GM23248 (cell line): ENCODE measurements around the gene MAF.

Experiments used
- EZH2 ChIP-seq: fragments of 200-600 bp; sonication (generic); IDR thresholded peaks from 2 replicates; pipeline ENCODE4 v1.6.1; 2018; ENCODE audit warnings: antibody characterized with exemption, mild to moderate bottlenecking; ENCODE audit not compliant: insufficient read depth, poor library complexity, severe bottlenecking
- EZH2phosphoT487 ChIP-seq: fragments of 200-600 bp; sonication (generic); IDR thresholded peaks from 2 replicates; pipeline ENCODE4 v1.6.1; 2018; ENCODE audit warnings: antibody characterized with exemption, moderate library complexity, mild to moderate bottlenecking, low read depth; ENCODE audit not compliant: insufficient read depth

DNA sequence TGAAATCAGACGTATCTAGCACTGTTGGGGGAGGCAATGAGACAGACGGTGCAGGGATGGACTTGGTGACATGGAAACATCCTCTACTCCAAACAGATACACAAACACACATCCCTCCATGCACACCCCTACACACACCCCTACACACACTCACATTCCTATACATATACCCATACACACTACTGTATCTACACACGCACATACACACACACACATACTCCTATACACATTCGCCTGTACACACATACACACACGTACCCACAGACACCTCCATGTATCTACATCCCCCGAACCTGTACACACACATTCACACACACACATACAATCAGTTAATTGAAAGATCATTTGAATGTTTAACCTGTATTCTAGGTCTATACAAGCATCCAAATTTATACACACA lies 53.5 kb downstream of the MAF start:
- TF ChIP-seq EZH2phosphoT487 (no peak), EZH2 (no peak)
